NCI-H526 (cell line): Measurements from ENCODE around the gene BRSK2.
"Not testable (repeated sequence)": the region's sequence is repeated elsewhere in the genome, so short reads cannot be mapped to it uniquely, and the experiment has no call there.

Experiments used
- DNase-seq, 2 experiments: peaks; one replicate each; lab custom pipeline; 2025; lab: John Stamatoyannopoulos, UW

BRSK2 gene

DNA sequence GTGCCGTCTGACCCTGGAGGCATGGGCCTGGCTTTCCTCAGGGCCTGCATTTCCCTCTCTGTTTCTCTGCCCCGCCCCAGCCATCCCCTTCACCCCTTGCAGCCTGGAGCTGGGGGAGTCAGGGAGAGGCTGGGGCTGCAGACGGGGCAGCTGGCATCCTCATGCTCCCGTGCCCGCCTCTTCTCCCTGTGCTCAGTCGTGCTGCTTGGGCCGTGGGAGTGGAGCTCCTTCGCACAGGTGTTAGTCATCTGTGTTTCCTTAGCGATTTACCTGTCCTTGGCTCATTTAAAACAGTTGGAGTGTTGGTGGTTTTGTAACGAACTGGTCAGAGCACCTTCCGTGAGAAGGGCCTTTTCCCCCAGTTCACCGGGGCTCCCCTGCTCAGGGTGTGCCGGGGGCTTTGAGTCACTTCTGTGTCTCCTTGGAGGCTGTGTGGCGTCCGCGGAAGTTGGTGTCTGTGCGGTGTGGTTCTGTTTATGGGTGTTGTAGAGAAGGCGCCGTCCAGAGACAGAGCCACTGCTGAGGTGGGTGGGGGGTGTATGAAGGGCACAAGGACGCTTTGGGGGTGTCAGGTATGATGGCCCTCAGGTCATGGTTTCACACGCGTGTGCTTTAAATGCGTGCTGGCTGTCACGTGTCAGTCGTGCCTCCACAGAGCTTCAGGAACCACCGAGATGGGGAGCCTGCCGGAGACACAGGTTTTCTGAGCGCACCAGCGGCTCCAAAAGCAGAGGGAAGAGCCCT is 19.5 kb downstream of the BRSK2 start:
- no peak for DNase-seq

DNA sequence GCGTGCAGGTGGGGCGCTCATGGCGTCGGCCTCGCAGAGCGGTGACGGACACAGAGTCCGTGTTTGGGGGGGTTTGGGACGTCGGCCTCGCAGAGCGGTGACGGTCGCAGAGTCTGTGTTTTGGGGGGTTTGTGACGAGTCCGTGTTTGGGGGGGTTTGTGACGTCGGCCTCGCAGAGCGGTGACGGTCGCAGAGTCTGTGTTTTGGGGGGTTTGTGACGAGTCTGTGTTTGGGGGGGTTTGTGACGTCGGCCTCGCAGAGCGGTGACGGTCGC is 20.1 kb downstream of the BRSK2 start:
- not testable (repeated sequence) for DNase-seq

DNA sequence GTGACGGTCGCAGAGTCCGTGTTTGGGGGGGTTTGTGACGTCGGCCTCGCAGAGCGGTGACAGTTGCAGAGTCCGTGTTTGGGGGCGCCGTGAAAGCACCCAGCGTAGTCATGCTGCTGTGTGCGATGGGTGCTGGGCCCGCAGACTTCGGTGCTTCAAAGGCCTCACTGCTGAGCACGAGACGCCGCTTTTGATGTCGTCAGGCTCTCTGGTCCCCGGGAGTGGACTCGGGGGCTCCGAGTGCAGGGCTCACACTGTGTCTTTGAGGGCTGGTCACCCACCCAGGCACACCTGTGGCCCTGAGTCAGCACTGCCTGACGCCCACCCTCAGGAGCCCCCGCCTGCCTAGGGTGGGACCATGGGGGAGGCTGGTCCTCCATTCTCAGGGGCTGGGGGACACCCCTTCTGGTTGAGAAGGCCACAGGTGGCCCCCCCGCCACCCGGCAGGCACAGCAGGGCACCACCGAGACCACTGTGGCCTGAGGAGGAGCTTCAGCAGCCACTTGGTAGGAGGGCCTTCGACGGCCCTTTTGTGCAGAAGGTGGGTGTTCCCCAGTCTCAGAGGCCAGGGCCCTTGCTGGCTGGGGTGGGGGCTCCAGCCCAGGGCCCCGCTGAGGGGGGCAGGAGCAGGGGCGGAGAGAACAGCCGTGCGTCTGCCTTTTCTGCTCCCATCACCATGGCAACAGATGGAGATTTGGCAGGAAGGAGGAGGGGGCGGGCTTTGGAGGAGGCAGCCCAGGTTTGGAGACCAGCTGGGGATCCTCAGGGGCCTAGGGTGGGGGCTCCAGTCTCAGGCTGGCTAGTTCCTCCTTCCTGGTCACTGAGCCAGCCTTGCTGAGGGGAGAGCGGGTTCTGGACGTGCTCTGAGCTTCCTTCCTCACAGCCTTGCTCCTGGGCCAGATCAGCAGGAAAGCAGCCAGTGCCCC is 20.9 kb downstream of the BRSK2 start:
- DNase-seq: no peak

DNA sequence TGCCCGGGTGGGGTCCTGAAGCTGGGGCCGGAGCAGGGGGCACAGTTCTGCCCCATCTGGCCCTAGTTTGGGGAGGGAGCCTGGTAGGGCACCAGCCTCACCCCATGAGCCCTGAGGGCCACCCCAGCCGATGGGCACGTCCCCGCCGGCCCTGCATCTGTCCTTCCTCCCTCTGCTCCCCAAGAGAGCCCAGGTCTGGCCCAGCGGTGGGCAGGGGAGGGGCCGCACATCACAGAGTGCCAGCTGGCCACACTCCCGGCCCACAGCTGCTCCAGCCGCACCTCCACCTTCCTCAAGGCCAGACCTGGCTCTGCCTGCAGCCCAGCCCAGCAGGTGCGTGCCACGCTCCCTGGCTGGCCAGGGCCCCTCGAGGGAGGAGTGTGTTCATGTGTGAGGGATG is 21.6 kb downstream of the BRSK2 start:
- no peak for DNase-seq

DNA sequence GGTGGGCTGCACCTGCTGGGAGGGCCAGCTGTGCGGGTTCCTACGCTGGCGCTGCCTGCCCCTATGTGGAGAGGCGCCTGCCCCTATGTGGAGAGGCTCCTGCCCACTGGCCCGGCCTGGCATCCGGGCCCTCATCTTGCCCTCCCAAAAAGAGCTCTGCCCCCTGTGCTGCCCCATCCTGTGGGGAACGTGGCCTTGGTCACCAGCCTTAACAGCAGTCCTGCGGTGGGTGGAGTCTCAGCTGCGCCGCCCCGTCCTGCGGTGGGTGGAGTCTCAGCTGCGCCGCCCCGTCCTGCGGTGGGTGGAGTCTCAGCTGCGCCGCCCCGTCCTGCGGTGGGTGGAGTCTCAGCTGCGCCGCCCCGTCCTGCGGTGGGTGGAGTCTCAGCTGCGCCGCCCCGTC is 22.0 kb downstream of the BRSK2 start:
- not testable (repeated sequence) for DNase-seq

DNA sequence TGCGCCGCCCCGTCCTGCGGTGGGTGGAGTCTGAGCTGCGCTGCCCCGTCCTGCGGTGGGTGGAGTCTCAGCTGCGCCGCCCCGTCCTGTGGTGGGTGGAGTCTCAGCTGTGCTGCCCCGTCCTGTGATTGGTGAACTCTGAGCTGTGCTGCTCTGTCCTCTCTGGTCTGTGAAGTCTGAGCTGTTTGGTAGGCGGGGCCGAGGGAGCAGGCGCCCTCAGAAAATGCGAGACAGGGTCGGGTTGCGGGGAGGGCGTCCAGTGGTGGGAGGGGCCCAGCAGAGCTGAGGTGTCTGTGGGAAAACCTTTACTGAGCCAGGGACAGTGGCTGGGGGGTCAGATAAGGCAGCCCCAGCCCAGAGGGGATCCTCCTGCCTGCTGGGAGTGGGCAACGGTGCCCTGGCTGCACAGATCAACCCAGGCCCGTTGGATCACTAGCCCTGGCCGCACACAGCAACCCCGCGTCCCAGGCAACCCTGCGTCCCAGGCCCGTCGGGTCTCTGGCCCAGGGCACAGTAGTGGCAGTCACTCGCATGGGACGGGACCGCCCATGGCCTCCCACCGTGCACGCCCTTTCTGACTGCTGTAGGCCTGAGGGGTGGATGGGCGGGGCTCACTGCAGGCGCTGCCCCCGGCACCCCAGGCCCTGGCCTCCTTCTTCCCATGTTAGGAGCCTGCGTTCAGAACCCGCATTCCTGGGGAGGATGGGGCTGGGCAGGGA is 22.8 kb downstream of the BRSK2 start:
- DNase-seq: no peak

DNA sequence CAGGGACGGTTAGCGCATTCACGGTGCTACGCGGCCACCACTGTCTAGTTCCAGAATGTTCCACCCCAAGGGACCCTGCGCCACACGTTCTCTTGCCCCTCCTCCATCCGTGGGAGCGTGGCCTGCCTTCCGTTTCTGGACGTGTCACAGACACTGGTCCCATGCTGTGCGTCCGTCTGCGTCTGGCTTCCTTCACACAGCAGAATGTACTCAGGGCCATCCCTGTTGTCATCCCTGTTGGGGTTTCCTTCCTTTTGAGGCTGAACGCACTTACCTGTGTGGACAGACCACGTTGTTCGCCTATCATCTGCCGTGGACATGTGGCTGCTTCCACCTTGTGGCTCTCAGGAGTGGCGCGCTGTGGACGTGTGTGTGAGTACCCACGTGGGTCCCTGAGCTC is 24.9 kb downstream of the BRSK2 start:
- no peak for DNase-seq

DNA sequence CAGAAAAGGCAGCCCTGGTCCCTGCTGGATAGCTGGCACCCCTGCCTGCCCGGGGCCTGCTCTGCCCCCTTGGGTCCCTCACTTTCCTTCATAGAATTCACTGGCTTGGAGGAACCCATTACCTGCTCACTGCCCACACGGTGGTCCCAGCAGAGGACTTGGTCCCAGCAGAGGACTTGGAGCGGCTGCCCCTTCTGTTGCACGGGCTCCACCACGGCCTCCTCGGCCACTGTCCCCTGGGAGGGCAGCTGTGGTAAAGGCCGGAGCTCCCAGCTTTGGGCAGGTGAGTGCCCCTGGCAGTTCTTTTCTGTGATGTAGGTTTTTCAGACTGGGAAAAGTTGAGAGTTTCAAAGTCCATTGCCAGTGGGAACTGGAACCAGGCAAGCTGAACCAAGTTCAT is 25.9 kb downstream of the BRSK2 start:
- no peak for DNase-seq

DNA sequence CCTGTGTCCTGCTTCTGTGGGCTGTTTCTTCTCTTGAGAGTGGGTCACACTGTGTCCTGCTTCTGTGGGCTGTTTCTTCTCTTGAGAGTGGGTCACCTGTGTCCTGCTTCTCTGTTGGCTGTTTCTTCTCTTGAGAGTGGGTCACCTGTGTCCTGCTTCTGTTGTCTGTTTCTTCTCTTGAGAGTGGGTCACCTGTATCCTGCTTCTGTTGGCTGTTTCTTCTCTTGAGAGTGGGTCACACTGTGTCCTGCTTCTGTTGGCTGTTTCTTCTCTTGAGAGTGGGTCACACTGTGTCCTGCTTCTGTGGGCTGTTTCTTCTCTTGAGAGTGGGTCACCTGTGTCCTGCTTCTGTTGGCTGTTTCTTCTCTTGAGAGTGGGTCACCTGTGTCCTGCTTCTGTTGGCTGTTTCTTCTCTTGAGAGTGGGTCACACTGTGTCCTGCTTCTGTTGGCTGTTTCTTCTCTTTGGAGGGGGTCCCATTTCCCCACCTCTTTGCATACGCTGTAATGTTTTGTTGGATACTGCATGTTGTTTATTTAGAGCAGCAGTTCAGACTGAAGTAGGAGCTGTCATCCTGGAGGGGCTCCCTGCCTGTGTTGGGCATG is 28.6 kb downstream of the BRSK2 start:
- DNase-seq: not testable (repeated sequence)

DNA sequence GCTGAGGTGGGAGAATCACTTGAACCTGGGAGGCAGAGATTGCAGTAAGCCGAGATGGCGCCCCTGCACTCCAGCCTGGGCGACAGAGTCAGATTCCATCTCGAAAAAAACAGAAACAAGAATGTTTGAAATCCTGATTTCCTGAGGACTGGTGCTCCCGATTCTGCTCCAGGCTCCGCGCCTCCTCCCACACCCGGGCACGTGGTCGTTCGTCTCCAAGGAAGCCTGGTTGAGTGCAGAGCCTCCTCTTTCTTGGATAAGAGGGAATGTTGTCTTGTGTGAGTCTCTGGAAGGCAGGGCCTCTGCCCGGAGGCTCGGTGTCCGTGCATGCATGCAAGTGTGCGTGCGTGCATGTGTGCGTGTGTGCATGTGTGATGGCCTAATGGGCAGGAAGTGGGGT is 30.1 kb downstream of the BRSK2 start:
- no peak for DNase-seq

DNA sequence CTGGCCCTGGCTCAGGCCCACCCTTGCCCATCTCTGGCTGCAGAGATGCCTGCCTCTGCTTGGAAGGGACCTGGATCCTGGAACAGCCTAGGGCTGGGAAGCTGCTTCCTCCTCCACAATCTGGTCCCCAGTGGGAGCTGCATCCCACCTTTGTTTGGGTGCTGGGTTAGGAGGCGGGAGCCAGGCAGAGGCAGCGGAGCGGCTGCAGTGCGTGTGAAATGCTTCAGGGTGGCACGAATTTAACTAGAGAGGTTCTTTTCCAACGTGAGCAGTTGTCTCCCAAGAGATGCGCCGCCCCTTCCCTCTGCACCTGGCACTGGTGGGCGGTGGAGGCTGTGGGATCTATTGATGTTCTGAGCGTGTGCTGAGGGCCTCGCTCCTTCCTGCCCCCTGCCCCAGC is 31.6 kb downstream of the BRSK2 start:
- no peak for DNase-seq

DNA sequence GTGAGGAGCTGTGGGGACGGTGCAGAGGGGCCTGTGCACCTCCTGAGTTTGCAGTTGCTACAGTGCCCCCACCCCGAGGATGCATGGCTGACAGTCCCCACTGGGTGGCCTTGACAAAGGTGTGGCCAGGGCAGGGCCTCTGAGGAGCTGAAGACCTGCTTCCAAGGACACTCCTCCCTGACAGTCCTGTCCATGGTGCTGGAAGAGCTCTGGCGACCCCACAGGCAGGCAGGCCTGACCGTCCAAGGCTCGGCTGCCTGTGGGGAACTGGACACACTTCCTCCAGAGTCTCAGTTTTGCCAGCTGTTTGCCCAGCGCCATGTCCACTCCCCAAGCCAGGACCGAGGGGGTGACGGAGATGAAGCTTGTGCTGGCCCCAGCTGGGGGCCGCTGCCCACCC is 32.7 kb downstream of the BRSK2 start:
- no peak for DNase-seq

DNA sequence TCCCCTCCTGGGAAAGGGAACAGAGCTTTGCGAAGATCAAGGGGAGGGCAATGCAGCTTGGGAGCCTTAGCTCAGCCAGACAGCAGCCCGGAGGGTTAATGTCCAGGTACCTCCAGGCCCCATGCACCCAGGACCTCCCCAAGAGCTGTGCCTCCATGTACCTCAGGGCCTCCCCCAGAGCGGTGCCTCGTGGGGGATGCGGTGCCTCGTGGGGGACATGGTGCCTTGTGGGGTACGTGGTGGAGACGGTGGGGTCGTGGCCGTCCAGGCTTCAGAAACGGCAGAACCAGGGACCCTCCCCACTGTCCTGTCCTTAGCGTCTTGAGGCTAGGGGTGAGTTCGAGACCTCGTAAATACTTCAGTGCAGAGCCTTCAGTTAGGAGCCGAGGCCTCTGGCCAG is 33.2 kb downstream of the BRSK2 start:
- DNase-seq: no peak

DNA sequence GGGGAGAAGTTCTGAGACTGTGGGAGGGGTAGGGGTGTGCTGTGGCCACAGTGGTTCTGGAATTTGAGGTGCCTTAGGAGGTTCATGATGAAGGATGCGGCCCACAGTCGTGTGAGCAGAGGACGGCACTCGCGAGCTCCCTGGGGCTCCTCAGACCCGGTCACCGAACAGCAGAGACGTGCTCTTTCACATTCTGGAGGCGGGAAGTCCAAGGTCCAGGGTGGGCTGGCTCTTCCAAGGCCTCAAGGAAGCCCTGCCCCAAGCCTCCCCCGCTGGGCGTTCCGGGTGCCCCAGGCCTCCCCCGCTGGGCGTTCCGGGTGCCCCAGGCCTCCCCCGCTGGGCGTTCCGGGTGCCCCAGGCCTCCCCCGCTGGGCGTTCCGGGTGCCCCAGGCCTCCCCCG is 33.7 kb downstream of the BRSK2 start:
- not testable (repeated sequence) for DNase-seq

DNA sequence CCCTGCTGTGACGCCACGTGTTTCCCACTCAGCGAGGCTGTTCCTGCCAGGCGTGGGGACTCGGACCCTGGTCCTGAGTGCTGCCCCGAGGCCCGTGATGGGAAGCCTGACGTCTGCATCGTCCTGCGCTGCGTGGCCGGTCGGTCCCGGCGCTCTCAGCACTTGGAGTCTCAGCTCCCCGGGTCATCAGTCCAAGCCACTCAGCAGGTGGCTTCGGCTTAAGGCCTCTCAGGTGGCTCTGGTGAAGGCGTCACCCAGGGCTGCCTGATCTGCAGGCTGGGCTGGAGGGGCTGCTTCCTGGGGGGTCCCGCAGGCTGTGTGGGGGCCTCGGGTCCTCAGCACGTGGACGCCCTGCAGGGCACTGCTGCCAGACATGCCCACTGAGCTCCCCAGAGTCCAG is 35.3 kb downstream of the BRSK2 start:
- DNase-seq: no peak

DNA sequence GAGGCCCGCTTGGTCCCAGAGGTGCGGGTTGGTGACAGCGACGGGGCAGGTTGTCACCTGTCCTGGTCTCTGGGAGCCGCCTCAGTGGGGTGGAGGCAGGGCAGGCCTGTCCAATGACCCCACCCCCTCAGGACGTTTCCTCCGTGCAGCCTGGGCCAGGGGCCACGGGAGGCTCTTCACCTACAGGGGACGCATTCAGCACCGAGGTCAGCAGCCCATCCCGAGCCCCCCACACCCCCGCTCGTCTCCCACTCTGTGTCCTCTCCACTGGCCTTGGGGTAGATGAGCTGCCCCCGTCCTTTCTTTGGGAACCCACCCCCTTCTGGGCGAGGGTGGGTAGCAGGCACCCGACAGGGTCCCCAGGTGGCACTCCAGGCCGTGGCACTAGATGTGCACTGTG is 35.7 kb downstream of the BRSK2 start:
- no peak for DNase-seq

DNA sequence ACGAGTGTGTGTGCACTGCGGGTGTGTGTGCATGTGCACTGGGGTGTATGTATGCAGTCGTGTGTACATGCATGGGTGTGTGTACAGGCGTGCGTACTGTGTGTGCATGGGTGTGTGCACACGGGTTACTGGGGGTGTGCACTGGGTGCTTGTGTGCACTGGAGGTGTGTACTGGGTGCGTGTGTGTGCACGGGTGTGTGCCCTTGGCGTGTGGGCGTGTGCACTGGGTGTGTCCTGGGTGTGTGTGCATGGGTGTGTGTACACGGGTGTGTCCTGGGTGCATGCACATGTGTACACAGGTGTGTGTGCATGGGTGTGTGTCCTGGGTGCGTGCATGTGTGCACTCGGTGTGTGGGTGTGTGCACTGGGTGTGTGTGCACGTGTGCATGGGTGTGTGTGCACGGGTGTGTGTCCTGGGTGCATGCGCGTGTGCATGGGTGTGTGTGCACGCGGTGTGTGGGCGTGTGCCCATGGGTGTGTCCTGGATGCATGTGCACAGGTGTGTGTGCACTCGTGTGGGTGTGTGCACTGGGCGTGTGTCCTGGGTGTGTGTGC is 39.1 kb downstream of the BRSK2 start:
- DNase-seq: no peak

DNA sequence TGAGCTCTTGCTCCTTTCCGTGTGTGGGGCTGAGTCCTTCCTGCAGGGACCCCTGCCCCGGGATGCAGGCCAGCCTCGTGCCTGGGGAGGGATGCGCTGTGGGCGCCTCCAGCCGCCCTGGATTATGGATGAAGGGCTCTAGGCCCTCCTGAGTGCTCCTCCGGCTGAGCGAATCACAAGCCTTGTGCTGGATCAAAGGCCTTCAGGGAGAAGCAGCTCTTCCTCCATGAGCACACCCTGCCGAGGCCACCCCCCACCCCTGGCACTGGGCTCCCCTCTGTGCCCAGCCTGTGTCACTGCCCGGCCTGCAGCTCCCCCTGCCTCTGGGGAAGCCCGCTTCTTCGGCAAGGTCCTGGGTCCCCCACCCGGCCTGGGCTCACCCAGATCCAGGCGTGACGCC is 43.8 kb downstream of the BRSK2 start:
- no peak for DNase-seq

DNA sequence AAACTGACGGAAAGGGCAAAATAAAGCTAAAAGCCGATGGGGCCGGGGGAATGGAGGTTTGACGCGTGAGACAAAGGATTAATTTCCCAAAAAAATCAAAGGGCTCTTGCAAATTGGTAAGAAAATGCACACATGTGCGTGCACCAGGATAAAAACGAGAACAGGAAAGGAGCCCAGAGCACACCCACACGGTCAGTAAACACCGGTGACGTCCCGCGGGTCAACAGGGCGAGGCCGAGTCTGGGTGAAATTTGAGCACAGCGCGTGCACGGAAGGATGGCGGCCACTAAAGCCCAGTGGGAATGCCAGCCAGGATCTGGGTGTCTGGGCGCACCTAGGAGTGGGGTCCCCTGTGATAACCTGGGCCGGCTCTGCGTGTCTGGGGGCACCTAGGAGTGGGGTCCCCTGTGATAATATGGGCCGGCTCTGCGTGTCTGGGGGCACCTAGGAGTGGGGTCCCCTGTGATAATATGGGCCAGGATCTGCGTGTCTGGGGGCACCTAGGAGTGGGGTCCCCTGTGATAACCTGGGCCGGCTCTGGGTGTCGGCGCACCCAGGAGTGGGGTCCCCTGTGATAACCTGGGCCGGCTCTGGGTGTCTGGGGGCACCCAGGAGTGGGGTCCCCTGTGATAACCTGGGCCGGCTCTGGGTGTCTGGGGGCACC is 44.4 kb downstream of the BRSK2 start:
- no peak for DNase-seq

DNA sequence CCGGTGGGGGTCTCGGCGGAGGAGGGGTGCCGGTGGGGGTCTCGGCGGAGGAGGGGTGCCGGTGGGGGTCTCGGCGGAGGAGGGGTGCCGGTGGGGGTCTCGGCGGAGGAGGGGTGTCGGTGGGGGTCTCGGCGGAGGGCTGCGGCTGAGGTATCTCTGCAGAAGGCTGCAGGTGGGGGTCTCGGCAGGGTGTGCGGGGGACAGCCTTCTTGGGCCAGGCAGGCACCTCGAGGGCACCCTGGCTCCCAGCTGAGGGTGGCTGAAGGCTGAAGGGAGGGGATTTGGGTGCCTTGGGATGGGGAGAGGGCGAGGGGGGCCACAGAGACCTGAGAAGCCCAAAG is 45.7 kb downstream of the BRSK2 start:
- not testable (repeated sequence) for DNase-seq

DNA sequence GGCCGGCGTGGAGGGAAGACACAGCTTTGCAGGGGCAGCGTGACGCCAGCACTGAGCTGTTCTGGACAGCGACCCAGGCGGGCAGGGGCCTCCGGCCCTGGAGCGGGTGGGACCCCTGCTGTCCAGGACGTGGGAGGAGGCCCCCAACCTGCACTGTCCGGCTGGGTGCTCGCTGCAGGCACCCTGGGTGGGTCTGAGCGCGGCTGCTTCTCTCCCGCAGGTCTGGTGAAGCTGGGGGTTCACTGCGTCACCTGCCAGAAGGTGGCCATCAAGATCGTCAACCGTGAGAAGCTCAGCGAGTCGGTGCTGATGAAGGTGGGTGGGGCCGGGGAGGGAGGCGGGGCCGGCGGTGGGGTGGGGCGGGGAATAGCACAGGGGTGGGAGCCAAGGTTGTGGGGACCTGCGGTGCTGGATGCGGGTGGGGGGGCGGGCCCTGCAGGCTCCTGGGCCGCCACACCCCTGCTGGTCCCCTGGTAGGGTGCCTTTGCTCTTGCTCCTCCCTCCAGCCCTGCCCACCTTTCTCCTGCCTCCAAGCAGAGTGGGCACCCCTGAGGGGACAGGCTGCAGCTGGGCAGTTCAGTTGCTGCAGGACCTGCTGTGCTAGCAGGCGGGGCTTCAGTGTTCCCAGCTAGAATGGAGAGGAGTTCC is 46.2 kb downstream of the BRSK2 start:
- DNase-seq: peak; percentile 57 to 79
